ENCODE data around the gene ATP6V1F. TPM values are rescaled to one million over a fixed set of nuclear protein-coding genes. Genes with fewer than 3 reads are reported as not detected.

ATP6V1F gene
- total RNA-seq, 1 experiment from 2014 or later, result 94.9 TPM

- no peak for DNase-seq (ENCODE audit: low spot score)
Measured at GRCh38 chr7:128835790-128836641, 26.6 kb upstream of the ATP6V1F start.

GRCh38 chr7:128836729-128837348 is 25.8 kb upstream of the ATP6V1F start:
- no peak for DNase-seq (ENCODE audit: low spot score)

GRCh38 chr7:128837521-128837921 is 25.1 kb upstream of the ATP6V1F start:
- DNase-seq (ENCODE audit: low spot score), result no peak

- DNase-seq (ENCODE audit: low spot score), result no peak
Measured at GRCh38 chr7:128838109-128838779, 24.4 kb upstream of the ATP6V1F start.

GRCh38 chr7:128838981-128839731 is 23.5 kb upstream of the ATP6V1F start:
- no peak for DNase-seq (ENCODE audit: low spot score)

GRCh38 chr7:128839751-128840177 is 22.9 kb upstream of the ATP6V1F start:
- no peak for DNase-seq (ENCODE audit: low spot score)

- DNase-seq (ENCODE audit: low spot score), result no peak
Measured at GRCh38 chr7:128840326-128841170, 22.1 kb upstream of the ATP6V1F start.

- no peak for DNase-seq (ENCODE audit: low spot score)
Measured at GRCh38 chr7:128841171-128841690, 21.4 kb upstream of the ATP6V1F start.

- peak; percentile 58 for DNase-seq (ENCODE audit: low spot score)
Measured at GRCh38 chr7:128841921-128842673, 20.6 kb upstream of the ATP6V1F start.

- no peak for DNase-seq (ENCODE audit: low spot score)
Measured at GRCh38 chr7:128842674-128843641, 19.7 kb upstream of the ATP6V1F start.

GRCh38 chr7:128843938-128844621 is 18.6 kb upstream of the ATP6V1F start:
- DNase-seq (ENCODE audit: low spot score), result no peak

GRCh38 chr7:128844777-128845311 is 17.8 kb upstream of the ATP6V1F start:
- DNase-seq (ENCODE audit: low spot score), result no peak

GRCh38 chr7:128845475-128845874 is 17.2 kb upstream of the ATP6V1F start:
- no peak for DNase-seq (ENCODE audit: low spot score)

GRCh38 chr7:128845987-128846386 is 16.7 kb upstream of the ATP6V1F start:
- no peak for DNase-seq (ENCODE audit: low spot score)

- DNase-seq (ENCODE audit: low spot score), result no peak
Measured at GRCh38 chr7:128846781-128847444, 15.7 kb upstream of the ATP6V1F start.

GRCh38 chr7:128847721-128848211 is 14.9 kb upstream of the ATP6V1F start:
- DNase-seq (ENCODE audit: low spot score), result no peak
